Measurements from ENCODE around the gene KRTAP27-1. TPM values are rescaled to one million over a fixed set of nuclear protein-coding genes. Genes with fewer than 3 reads are reported as not detected.

Gene KRTAP27-1
- total RNA-seq, 2 donors from 2014 or later, result not detected

- no peak for DNase-seq
- intact Hi-C loops (cut with DNase I), result no loop called here
- no peak for ATAC-seq
These were observed 21.8 kb downstream of the KRTAP27-1 start for GRCh38 chr21:30315701-30316100.

- no peak for DNase-seq
- intact Hi-C loops (cut with DNase I), result no loop called here
- ATAC-seq, result no peak
These were observed 30.6 kb downstream of the KRTAP27-1 start for GRCh38 chr21:30306884-30307283.

GRCh38 chr21:30305136-30305535 lies 32.4 kb downstream of the KRTAP27-1 start:
- intact Hi-C loops (cut with DNase I), result no loop called here
- ATAC-seq (no peak), DNase-seq (no peak)

GRCh38 chr21:30289215-30289614 lies 48.3 kb downstream of the KRTAP27-1 start, which contains the start of gene KRTAP25-1:
KRTAP25-1 (minus strand) TSS chr21:30289514; CDS start chr21:30289490, 24 bp downstream.
- intact Hi-C loops (cut with DNase I), result no loop called here

More at GRCh38 chr21:30289215-30289614, 48.3 kb downstream of the KRTAP27-1 start, which contains the start of gene KRTAP25-1:
- ATAC-seq, result no peak
- DNase-seq, result no peak

Small RNA genes lying within 50 kb of the gene (microRNA-seq; reads per million reads assigned to microRNA genes)
- gene MIR4327, result 0 reads per million in 2 donors

Other genes starting within 250 kb of the KRTAP27-1 start
- gene CLDN17, start 170.9 kb downstream of the KRTAP27-1 start, total RNA-seq, result not detected
- not detected for gene CLDN8, start 121.6 kb downstream of the KRTAP27-1 start, total RNA-seq
- gene KRTAP24-1, start 54.7 kb downstream of the KRTAP27-1 start, total RNA-seq, result not detected
- not detected for gene KRTAP25-1, start 48.2 kb downstream of the KRTAP27-1 start, total RNA-seq
- not detected for gene KRTAP26-1, start 17.4 kb downstream of the KRTAP27-1 start, total RNA-seq
- gene KRTAP23-1, start 10.9 kb upstream of the KRTAP27-1 start, total RNA-seq, result not detected
- gene KRTAP13-2, start 34.6 kb upstream of the KRTAP27-1 start, total RNA-seq, result not detected
- gene KRTAP13-1, start 58.3 kb upstream of the KRTAP27-1 start, total RNA-seq, result not detected
- gene KRTAP13-3, start 88.2 kb upstream of the KRTAP27-1 start, total RNA-seq, result not detected
- not detected for gene KRTAP13-4, start 92.5 kb upstream of the KRTAP27-1 start, total RNA-seq
- gene KRTAP15-1, start 102.6 kb upstream of the KRTAP27-1 start, total RNA-seq, result not detected
- not detected for gene KRTAP19-1, start 142.7 kb upstream of the KRTAP27-1 start, total RNA-seq
- not detected for gene KRTAP19-2, start 149.7 kb upstream of the KRTAP27-1 start, total RNA-seq
- gene KRTAP19-3, start 154.3 kb upstream of the KRTAP27-1 start, total RNA-seq, result not detected
- not detected for gene KRTAP19-4, start 159.5 kb upstream of the KRTAP27-1 start, total RNA-seq
- not detected for gene KRTAP19-5, start 164.4 kb upstream of the KRTAP27-1 start, total RNA-seq
- not detected for gene KRTAP19-6, start 204.2 kb upstream of the KRTAP27-1 start, total RNA-seq
- not detected for gene KRTAP19-7, start 223.6 kb upstream of the KRTAP27-1 start, total RNA-seq